OCI-LY3 (cell line): ENCODE measurements around the gene KRT74.

Experiments used
- H2AFZ ChIP-seq: fragments of 200-600, 300-600 bp; shearing (Covaris generic); 2 replicates; pipeline ENCODE4 v1.6.0; 2014; ENCODE audit warnings: antibody characterized with exemption, low read depth, low read length
- H3K27ac ChIP-seq: fragments of 200-600, 300-600 bp; sonication (generic); 2 replicates; pipeline ENCODE4 v1.5.1; 2014; ENCODE audit warnings: mild to moderate bottlenecking, low read length, moderate library complexity, mixed read lengths
- H3K27me3 ChIP-seq: fragments of 200-600, 300-600 bp; sonication (generic); 2 replicates; pipeline ENCODE4 v1.6.1; 2014; ENCODE audit warnings: low read depth, low read length, mixed read lengths
- H3K36me3 ChIP-seq: fragments of 200-600, 300-600 bp; sonication (generic); replicated peaks from 2 replicates; pipeline ENCODE3; 2014; ENCODE audit warnings: low read depth, low read length, mixed read lengths
- H3K4me1 ChIP-seq: fragments of 300-600, 200-600 bp; sonication (generic); 2 replicates; pipeline ENCODE4 v1.6.1; 2014; ENCODE audit warnings: low read length, mixed read lengths
- H3K4me2 ChIP-seq: fragments of 200-600, 300-600 bp; sonication (generic); 2 replicates; pipeline ENCODE4 v1.6.1; 2014; ENCODE audit warnings: low read length, mixed read lengths
- H3K4me3 ChIP-seq: fragments of 300-600, 200-600 bp; sonication (generic); 2 replicates; pipeline ENCODE4 v1.5.1; 2014; ENCODE audit warnings: antibody characterized with exemption, mild to moderate bottlenecking, low read length, moderate library complexity
- H3K79me2 ChIP-seq: fragments of 300-600, 200-600 bp; shearing (Covaris generic); 2 replicates; pipeline ENCODE4 v1.6.1; 2014; ENCODE audit warnings: mild to moderate bottlenecking, low read length, mixed read lengths
- H3K9ac ChIP-seq: fragments of 300-600, 200-600 bp; shearing (Covaris generic); 2 replicates; pipeline ENCODE4 v1.6.0; 2014; ENCODE audit warnings: mild to moderate bottlenecking, low read length, moderate library complexity
- H3K9me3 ChIP-seq: fragments of 200-600, 300-600 bp; shearing (Covaris generic); 2 replicates; pipeline ENCODE4 v1.6.1; 2014; ENCODE audit warnings: low read length, mixed read lengths; ENCODE audit not compliant: insufficient read depth
- H4K20me1 ChIP-seq: fragments of 200-600, 300-600 bp; sonication (generic); 2 replicates; pipeline ENCODE4 v1.6.1; 2016; ENCODE audit warnings: low read length, mixed read lengths; ENCODE audit not compliant: insufficient read depth
- EZH2phosphoT487 ChIP-seq: fragments of 200-600 bp; shearing (Covaris generic); IDR thresholded peaks from 2 replicates; pipeline ENCODE4 v1.6.1; 2018; ENCODE audit warnings: antibody characterized with exemption, mixed run types, low read depth
- TF ChIP-seq, protein P1 (sequence below): fragments of 200-600, 300-600 bp; sonication (generic); IDR thresholded peaks from 2 replicates; pipeline ENCODE4 v1.5.1; 2014; ENCODE audit warnings: antibody characterized with exemption, low read length, low read depth

KRT74 gene

DNA sequence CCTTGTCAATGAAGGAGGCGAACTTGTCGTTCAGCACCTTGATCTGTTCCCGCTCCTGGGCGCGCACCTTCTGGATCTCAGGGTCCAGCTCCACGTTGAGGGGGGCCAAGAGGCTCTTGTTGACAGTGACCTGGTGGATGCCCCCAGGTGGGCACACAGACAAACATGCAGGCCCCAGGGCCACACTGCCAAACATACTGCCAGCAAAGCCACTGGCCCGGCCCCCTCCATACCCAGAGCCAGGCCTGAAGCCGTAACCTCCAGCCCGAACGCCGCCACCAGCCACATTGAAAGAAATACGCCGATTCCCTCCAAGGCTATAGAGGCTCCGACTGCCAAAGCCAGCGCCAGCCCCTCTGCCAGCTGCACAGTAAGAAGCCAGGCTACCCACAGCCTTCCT lies 337 bp downstream of the KRT74 start:
- Histone ChIP-seq H3K27me3 (peaks cover 15% of the 10 kb centered on the region), H3K79me2 (no peaks in the 10 kb centered on the region), H3K36me3 (no peaks in the 10 kb centered on the region), H3K4me1 (peaks cover 13% of the 10 kb centered on the region), H2AFZ (no peak overlapping the region), H3K9ac (no peak overlapping the region), H3K9me3 (no peaks in the 10 kb centered on the region), H3K4me2 (no peak overlapping the region), H4K20me1 (no peaks in the 10 kb centered on the region), H3K27ac (no peak overlapping the region), H3K4me3 (no peak overlapping the region)
- TF ChIP-seq, protein P1, sequence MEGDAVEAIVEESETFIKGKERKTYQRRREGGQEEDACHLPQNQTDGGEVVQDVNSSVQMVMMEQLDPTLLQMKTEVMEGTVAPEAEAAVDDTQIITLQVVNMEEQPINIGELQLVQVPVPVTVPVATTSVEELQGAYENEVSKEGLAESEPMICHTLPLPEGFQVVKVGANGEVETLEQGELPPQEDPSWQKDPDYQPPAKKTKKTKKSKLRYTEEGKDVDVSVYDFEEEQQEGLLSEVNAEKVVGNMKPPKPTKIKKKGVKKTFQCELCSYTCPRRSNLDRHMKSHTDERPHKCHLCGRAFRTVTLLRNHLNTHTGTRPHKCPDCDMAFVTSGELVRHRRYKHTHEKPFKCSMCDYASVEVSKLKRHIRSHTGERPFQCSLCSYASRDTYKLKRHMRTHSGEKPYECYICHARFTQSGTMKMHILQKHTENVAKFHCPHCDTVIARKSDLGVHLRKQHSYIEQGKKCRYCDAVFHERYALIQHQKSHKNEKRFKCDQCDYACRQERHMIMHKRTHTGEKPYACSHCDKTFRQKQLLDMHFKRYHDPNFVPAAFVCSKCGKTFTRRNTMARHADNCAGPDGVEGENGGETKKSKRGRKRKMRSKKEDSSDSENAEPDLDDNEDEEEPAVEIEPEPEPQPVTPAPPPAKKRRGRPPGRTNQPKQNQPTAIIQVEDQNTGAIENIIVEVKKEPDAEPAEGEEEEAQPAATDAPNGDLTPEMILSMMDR, result no peak
- no peak for TF ChIP-seq EZH2phosphoT487

- no peak overlapping the region for H3K9ac ChIP-seq
- H3K4me2 ChIP-seq, result no peak overlapping the region
- H3K27me3 ChIP-seq, result peaks cover 13% of the 10 kb centered on the region
- peaks cover 13% of the 10 kb centered on the region for H3K4me1 ChIP-seq
- no peaks in the 10 kb centered on the region for H3K79me2 ChIP-seq
- TF ChIP-seq, protein P1, result no peak
- no peak for TF ChIP-seq EZH2phosphoT487
- H3K27ac ChIP-seq, result no peak overlapping the region
- no peaks in the 10 kb centered on the region for H3K36me3 ChIP-seq
- no peaks in the 10 kb centered on the region for H4K20me1 ChIP-seq
- H3K9me3 ChIP-seq, result no peaks in the 10 kb centered on the region
- H3K4me3 ChIP-seq, result no peak overlapping the region
- no peak overlapping the region for H2AFZ ChIP-seq
Measured at GRCh38 chr12:52570511-52570910, 3.1 kb downstream of the KRT74 start.

DNA sequence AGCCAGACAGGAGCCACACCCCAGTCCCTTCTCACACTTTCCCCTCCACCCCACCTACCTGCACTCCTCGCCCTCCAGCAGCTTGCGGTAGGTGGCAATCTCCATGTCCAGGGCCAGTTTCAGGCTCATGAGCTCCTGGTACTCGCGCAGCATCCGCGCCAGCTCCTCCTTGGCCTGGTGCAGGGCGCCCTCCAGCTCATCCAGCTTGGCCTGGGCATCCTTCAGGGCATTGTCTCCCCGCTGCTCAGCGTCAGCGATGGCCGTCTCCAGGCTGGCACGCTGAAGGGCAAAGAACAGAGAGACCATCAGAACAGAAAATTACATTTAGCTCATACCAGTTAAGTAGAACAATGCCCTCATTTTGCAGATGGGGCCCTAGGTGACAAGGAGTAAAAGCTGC lies 5.5 kb downstream of the KRT74 start:
- H3K27me3 ChIP-seq, result peaks cover 25% of the 10 kb centered on the region
- H3K36me3 ChIP-seq, result no peaks in the 10 kb centered on the region
- H3K79me2 ChIP-seq, result no peaks in the 10 kb centered on the region
- H3K4me2 ChIP-seq, result no peak overlapping the region
- H3K4me1 ChIP-seq, result peaks cover 8% of the 10 kb centered on the region
- no peak for TF ChIP-seq EZH2phosphoT487
- TF ChIP-seq, protein P1, result no peak
- H3K4me3 ChIP-seq, result no peak overlapping the region
- H3K27ac ChIP-seq, result no peak overlapping the region
- H2AFZ ChIP-seq, result no peak overlapping the region
- no peaks in the 10 kb centered on the region for H3K9me3 ChIP-seq
- H3K9ac ChIP-seq, result no peak overlapping the region
- H4K20me1 ChIP-seq, result no peaks in the 10 kb centered on the region

GRCh38 chr12:52566847-52567291 lies 6.8 kb downstream of the KRT74 start:
- no peaks in the 10 kb centered on the region for H3K36me3 ChIP-seq
- H3K9ac ChIP-seq, result no peak overlapping the region
- H3K27ac ChIP-seq, result no peak overlapping the region
- H3K27me3 ChIP-seq, result peaks cover 32% of the 10 kb centered on the region
- H3K4me1 ChIP-seq, result peaks cover 8% of the 10 kb centered on the region
- no peak overlapping the region for H3K4me2 ChIP-seq
- no peak overlapping the region for H2AFZ ChIP-seq
- TF ChIP-seq, protein P1, result no peak
- no peak for TF ChIP-seq EZH2phosphoT487
- H3K9me3 ChIP-seq, result no peaks in the 10 kb centered on the region
- no peaks in the 10 kb centered on the region for H3K79me2 ChIP-seq
- no peaks in the 10 kb centered on the region for H4K20me1 ChIP-seq
- no peak overlapping the region for H3K4me3 ChIP-seq
